ENCODE measurements around the gene ETNK2.
"Not testable (repeated sequence)": the region's sequence is repeated elsewhere in the genome, so short reads cannot be mapped to it uniquely, and the experiment has no call there.

Gene ETNK2

DNA sequence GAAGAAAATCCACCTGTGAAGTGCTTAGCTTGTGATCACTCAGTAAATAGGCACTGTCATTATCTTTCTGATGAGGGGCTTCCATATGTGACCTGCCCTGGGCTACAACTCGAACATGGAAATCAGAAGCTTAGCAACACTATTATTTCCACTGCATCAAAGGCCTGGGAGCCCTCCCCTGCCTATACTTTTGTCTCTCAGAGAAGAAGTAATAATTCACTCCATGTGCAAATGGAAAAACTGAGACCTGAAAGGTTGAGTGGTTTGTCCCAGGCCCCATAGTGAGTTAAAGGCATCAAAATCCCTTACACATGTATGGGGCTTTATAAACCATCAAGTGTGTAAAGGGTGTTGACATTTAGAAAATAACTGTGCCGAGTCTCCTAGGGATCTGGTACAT is 58.1 kb downstream of the ETNK2 start:
- DNase-seq: no peak

DNA sequence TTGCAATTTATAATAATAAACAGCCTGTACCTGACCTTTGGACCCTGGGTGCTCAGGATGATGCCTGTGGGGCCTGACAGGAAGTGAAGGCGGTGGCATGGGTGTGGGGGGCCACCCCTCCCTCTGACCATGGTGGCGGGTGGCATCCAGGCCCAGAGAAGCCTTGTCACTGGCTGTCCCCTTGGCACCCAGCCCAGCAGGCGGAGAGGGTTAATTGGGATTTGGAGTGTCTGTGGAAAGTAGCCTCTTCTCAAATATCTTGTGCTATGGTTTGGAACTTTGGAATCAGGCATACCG is 58.5 kb downstream of the ETNK2 start:
- no peak for DNase-seq

GRCh38 chr1:204092632-204093420 is 59.0 kb downstream of the ETNK2 start:
- DNase-seq: no peak

GRCh38 chr1:204091787-204092312 is 60.0 kb downstream of the ETNK2 start:
- no peak for DNase-seq

- DNase-seq: no peak
Observed at GRCh38 chr1:204091066-204091465, 60.8 kb downstream of the ETNK2 start.

GRCh38 chr1:204090132-204090531 is 61.7 kb downstream of the ETNK2 start:
- DNase-seq: not testable (repeated sequence)

DNA sequence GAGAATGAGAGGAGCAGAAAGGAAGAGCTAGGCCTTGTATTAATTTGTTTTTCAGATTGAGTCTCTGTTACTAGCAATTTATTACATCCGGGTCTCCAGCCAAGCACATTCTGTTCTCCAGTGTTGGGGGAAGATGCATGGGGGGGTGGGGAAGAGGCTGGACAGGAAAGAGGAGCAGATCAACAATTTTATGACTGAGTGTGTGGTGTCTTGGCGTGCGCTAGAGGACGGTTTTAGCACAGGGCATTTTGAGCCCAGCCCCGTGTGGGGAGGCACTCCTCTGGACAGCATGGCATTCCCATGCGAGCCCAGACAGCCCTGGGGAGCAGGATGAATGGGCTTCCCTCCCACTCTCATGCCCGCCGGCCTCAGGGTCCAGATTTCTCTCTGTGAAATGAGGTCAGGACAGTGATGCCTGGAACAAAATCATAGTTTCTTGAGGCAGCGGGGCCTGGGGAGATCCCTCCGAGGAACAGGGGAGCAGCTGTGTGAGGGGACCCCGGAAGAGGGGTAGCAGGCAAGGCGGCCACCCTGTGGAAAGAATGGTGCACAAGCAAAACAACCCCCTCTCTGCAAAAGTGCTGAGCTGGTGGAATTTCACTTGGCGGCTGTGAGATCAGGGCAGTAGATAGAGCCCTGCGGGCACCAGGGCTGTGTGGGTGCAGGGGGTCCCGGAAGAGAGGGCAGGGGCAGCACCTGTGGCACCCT is 62.6 kb downstream of the ETNK2 start:
- peak; percentile 47 for DNase-seq

DNA sequence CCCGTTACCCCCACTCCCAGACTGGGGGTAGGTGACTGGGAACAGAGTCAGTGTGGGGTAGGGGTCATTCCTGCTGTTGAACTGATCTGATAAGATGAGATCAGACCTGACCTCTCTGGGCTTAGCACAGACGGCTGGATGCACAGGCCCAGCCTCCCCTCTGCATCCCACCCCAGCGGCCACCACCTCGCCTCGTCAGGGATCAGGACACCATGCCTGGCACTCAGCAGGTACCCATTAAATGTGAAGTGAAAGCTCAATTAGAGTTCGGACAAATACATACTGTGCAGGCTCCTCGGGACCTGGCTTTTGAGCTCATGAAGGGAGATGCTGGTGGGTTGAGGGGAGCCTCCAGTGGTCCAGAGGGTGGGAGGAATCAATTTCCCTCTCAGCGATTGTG is 63.2 kb downstream of the ETNK2 start:
- no peak for DNase-seq

DNA sequence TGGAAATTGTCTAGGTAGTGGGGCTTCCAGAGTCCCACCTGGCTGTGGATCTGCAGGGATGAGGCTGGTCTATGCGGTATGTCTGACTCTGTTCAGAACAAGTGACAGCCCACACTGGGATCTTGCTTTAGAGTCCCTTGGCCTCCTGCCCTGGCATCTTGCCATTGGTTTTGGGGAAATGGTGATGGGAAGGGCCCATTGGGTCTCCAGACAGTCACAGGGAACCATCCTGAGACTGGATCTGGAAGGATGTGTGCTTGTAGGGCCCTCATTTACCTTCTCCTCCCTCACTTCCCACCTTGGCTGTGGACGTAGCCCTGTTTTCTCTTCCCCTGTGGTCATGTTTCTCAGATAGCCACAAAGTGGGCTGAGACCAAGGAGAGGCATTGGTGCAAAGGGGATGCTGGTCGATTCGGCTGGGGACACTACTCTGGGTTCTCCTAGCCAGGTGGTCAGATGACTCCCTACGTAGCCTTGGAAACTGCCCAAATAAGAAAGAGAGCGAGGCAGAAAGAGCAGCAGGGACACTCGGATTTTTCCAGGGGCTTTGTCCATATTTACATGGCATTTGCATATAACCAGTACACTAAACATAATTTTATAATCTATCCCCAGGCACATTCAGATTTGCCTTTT is 63.8 kb downstream of the ETNK2 start:
- DNase-seq: no peak

DNA sequence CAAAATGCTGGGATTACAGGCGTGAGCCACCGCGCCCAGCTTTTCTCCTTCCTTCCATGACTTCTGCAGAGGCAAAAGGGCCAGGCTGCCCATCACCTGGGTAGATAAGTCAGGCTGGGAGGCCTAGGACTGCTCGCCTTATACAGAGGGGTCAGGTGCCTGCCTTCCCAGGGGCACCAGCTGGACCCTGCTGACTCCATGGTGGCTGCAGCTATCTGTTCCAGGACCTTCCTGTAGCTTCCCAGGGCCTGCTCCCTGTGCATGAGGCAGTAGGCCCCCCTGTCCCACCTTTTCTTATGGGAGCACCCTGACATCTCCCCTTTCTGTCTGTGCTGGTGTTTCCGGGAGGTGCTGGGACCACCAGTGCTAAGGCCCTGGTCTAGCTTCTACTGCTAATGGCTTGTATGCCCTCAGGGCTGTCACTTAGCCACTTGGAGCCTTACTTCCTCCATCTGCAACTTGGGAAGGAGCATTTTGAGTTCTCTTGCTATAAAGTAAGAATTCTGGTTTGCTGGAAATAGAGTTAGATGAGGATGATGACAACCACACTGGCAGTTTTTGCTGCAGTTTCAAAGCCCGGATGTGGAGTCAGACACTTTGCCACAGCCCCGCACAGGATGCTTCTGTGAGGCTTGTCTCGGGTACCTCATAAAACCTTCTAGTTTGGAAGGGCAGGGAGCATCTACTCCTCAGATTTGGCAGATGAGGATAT is 64.5 kb downstream of the ETNK2 start:
- no peak for DNase-seq

DNA sequence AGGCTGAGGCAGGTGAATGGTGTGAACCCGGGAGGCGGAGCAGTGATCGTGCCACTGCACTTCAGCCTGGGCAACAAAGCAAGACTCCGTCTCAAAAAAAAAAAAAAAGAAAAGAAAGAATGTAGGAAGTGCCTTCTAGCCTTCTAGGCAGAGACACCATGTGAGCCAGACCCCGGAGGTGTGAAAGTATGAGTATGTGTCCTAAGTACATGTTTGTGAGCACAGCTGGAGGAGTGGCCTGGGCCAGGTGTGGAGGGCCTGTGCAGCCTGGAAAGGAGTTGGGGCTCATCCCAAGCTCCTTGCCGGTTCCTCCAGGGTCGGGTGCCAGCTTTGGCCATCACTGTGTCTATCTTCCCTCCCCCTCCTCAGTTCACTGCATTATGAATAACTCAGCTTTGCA is 66.0 kb downstream of the ETNK2 start:
- no peak for DNase-seq

GRCh38 chr1:204084247-204084772 is 67.5 kb downstream of the ETNK2 start:
- peak; percentile 70 for DNase-seq

GRCh38 chr1:204083491-204083890 is 68.4 kb downstream of the ETNK2 start:
- no peak for DNase-seq

GRCh38 chr1:204081791-204082513 is 69.9 kb downstream of the ETNK2 start:
- DNase-seq: no peak

- DNase-seq: peak; percentile 44
Observed at GRCh38 chr1:204081164-204081790, 70.6 kb downstream of the ETNK2 start.
